ENCODE results near the gene CALCA. TPM values are rescaled to one million over a fixed set of nuclear protein-coding genes. Genes with fewer than 3 reads are reported as not detected.

Gene CALCA
- total RNA-seq, 1 donor from 2014 or later: not detected

DNA sequence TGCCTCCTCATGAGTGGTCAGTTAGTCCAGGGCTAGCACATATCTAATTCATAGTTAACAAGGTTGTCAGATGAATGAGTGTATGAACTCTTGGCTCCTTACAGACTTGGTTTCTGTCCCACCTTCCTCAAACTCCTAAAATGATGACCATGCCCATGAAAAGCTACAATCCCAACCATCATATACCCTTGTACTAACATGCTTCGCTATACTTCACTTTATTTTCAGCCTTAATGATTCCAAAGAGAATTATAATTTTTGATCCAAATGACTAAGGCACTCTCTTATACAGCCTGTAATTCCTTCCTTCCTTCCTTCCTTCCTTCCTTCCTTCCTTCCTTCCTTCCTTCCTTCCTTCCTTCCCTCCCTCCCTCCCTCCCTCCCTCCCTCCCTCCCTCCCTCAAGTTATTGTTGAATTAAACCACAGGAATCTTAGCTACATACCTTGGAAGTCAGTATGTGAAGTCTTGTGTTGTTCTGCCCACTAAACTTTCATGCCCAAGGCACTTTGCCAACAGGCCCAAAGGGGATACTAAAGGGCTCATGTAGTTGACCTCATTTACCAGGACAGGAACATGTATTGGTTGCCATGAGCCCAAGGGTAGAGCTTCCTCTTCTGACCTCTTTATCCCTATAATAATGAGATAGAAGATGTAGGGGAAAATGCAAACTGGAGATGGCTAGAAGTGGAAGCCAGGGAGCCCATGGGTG, 37.4 kb downstream of the CALCA start:
- no peak overlapping the region for H3K27ac ChIP-seq
- H3K9me3 ChIP-seq: no peaks in the 10 kb centered on the region
- no peaks in the 10 kb centered on the region for H3K4me1 ChIP-seq
- TF ChIP-seq, protein P1, sequence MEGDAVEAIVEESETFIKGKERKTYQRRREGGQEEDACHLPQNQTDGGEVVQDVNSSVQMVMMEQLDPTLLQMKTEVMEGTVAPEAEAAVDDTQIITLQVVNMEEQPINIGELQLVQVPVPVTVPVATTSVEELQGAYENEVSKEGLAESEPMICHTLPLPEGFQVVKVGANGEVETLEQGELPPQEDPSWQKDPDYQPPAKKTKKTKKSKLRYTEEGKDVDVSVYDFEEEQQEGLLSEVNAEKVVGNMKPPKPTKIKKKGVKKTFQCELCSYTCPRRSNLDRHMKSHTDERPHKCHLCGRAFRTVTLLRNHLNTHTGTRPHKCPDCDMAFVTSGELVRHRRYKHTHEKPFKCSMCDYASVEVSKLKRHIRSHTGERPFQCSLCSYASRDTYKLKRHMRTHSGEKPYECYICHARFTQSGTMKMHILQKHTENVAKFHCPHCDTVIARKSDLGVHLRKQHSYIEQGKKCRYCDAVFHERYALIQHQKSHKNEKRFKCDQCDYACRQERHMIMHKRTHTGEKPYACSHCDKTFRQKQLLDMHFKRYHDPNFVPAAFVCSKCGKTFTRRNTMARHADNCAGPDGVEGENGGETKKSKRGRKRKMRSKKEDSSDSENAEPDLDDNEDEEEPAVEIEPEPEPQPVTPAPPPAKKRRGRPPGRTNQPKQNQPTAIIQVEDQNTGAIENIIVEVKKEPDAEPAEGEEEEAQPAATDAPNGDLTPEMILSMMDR (IDR thresholded peaks at IDR 0.05): no peak
- no peaks in the 10 kb centered on the region for H3K36me3 ChIP-seq
- no peaks in the 10 kb centered on the region for H3K27me3 ChIP-seq (ENCODE audit: low read depth)
- ATAC-seq (no peak), DNase-seq (no peak)
- H3K4me3 ChIP-seq: no peak overlapping the region
- intact Hi-C loops (cut with DNase I): no loop called here

DNA sequence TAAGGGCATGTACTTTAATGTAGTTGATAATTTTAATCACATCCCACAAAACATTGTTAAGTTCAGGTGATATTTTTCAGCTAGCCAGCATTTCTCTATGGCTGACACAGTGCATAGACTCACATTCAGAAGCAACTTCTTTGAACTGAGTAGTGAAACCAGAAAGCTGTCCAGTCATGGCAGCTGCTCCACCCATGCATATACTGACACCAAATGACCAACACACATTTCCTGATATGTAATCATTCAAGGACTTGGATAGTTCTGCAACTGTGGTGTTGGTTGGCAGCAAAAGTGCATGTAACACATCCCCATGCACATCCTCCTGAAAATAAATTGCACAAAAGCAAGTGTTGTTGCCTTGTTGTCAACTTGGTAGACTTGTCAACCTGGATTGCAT, 39.7 kb downstream of the CALCA start:
- H3K4me1 ChIP-seq: no peaks in the 10 kb centered on the region
- no peak overlapping the region for H3K27ac ChIP-seq
- no peaks in the 10 kb centered on the region for H3K36me3 ChIP-seq
- H3K27me3 ChIP-seq (ENCODE audit: low read depth): no peaks in the 10 kb centered on the region
- intact Hi-C loops (cut with DNase I): no loop called here
- DNase-seq (no peak), ATAC-seq (no peak)
- TF ChIP-seq, protein P1 (IDR thresholded peaks at IDR 0.05): no peak
- no peaks in the 10 kb centered on the region for H3K9me3 ChIP-seq
- H3K4me3 ChIP-seq: no peak overlapping the region

DNA sequence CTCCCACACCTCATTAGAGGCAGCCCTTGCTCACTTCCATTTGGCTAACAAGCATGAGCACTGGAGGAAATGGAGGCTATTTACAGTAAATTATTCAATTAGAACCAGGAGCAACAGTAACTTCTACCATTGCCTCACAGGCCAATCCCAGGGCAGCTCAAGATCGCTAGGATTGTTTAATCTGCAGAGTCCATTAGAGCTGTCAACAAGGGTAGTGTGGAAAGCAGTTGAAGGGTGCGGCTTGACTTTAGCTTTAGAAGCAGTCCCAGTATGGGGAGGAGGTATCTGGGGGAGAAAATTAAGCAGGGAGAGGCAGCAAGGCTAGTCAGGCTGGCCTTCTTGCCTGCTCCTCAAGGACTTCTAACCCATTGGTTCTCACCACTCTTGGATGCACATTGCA, 41.8 kb downstream of the CALCA start:
- no peak for ATAC-seq

DNA sequence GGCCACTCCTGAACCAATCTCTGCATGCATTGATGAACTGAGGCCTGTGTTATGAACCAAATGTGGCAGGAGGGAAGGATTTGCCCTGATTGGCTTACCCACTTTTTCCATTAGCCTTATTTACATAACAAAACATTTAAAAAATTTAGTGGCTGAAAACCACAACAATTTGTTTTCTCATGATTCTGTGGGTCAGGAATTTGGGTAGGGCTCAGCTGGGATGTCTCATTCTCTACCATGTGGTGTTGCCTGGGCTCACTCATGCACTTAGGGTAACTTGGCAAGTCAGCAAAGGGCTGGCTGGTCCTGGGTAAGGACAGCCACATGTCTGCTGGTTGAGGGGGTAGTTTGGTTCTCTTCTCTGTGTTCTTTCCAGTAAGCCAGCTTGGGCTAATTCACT, 45.0 kb downstream of the CALCA start:
- no peak overlapping the region for H3K27ac ChIP-seq
- no peak for ATAC-seq
- intact Hi-C loops (cut with DNase I): no loop called here
- no peak overlapping the region for H3K4me3 ChIP-seq
- H3K9me3 ChIP-seq: no peaks in the 10 kb centered on the region
- no peak for DNase-seq
- TF ChIP-seq, protein P1 (IDR thresholded peaks at IDR 0.05): no peak
- H3K27me3 ChIP-seq (ENCODE audit: low read depth): no peaks in the 10 kb centered on the region
- H3K4me1 ChIP-seq: no peaks in the 10 kb centered on the region
- H3K36me3 ChIP-seq: no peaks in the 10 kb centered on the region

More for the DNA sequence above, 41.8 kb downstream of the CALCA start:
- intact Hi-C loops (cut with DNase I): no loop called here
- Histone ChIP-seq H3K27me3 (ENCODE audit: low read depth) (no peaks in the 10 kb centered on the region), H3K9me3 (no peaks in the 10 kb centered on the region), H3K36me3 (no peaks in the 10 kb centered on the region), H3K27ac (no peak overlapping the region), H3K4me3 (no peak overlapping the region), H3K4me1 (no peaks in the 10 kb centered on the region)
- no peak for DNase-seq
- TF ChIP-seq, protein P1 (IDR thresholded peaks at IDR 0.05): no peak

DNA sequence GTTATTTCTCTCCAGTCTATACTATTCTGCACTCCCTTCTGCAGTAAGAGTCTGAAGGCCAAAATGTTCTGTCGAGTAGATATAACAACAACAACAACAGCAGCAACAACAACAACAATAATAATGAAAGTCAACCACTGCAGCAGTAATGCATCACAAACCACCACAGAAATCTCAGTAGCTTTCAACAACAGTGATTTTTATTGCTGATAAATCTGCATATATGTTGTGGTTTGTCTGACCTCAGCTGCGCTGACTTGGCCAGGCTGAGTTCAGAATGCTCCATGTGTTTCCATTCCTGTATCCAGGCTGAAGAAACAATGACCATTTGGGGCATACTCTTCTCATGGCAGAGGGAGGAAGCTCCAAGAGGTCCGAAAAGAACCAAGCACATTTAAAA, 47.8 kb downstream of the CALCA start:
- H3K4me1 ChIP-seq: no peaks in the 10 kb centered on the region
- no peaks in the 10 kb centered on the region for H3K27me3 ChIP-seq (ENCODE audit: low read depth)
- intact Hi-C loops (cut with DNase I): no loop called here
- no peak overlapping the region for H3K27ac ChIP-seq
- TF ChIP-seq, protein P1 (IDR thresholded peaks at IDR 0.05): no peak
- H3K9me3 ChIP-seq: no peaks in the 10 kb centered on the region
- DNase-seq: no peak
- ATAC-seq: no peak
- no peak overlapping the region for H3K4me3 ChIP-seq
- no peaks in the 10 kb centered on the region for H3K36me3 ChIP-seq

Other genes with a start within 250 kb of the CALCA start
- gene CYP2R1, start 80.1 kb downstream of the CALCA start, total RNA-seq: 12.3 TPM
- not detected for gene CALCB, start 101.2 kb upstream of the CALCA start, total RNA-seq
- 1.1 TPM for gene INSC, start 142.6 kb upstream of the CALCA start, total RNA-seq